ENCODE data around the gene TIMELESS.

DNA sequence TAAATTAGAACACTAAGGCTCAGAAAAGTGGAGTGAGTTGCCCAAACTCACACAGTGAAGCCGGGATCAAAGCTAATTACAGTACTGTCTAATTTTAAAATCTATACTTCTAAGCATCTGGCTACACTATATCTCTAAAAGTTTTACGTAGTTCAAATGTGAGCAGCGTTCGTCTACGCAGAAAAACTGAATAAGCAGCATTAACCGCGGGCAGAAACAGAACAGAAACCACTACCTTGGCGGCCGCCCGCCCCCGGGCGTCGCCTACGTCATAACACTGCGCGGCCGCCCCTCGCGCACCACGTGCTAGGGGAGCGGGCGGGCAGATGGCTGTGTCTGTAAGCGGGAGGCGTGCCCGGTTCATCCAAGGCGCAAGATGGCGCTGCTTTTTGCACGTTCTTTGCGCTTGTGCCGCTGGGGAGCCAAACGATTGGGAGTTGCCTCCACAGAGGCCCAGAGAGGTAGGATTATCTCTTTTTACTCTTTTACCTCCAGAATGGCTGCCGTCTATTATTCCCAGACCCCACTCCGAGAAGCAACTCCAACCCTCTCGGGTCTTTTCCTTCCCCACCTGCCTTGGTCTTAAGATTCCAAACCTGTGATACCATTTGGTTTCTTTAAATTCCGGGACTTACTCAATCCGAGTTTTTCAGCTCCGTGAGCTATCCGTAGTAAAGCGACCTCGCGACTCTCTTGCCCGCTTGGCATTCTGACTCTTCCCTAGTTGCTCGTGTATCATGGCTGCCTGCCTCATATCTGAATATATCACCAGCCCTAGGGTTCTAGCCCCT is 19.2 kb upstream of the TIMELESS start, which contains the start of gene SPRYD4:
- no peak for TF ChIP-seq SREBF2 (IDR thresholded peaks at IDR 0.05)
- TF ChIP-seq RAD21 (conservative IDR thresholded peaks at IDR 0.05 in 1 of 2, IDR thresholded peaks at IDR 0.05 in 1 of 2): 0 out of 5 replicates have a peak, but pooled peaks of 1 of the 2 experiments have one; percentile 19
- no peak for TF ChIP-seq MAZ (IDR thresholded peaks at IDR 0.05; ENCODE audit: borderline replicate concordance, low read depth, low read length)
- peak; percentile 92 for TF ChIP-seq POLR2A (IDR thresholded peaks at IDR 0.05; ENCODE audit: low read length)
- TF ChIP-seq CTCF (IDR thresholded peaks at IDR 0.05): peak; percentile 55
- TF ChIP-seq, protein P1, sequence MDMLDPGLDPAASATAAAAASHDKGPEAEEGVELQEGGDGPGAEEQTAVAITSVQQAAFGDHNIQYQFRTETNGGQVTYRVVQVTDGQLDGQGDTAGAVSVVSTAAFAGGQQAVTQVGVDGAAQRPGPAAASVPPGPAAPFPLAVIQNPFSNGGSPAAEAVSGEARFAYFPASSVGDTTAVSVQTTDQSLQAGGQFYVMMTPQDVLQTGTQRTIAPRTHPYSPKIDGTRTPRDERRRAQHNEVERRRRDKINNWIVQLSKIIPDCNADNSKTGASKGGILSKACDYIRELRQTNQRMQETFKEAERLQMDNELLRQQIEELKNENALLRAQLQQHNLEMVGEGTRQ (IDR thresholded peaks at IDR 0.05): peak; percentile 93
- TF ChIP-seq, protein P2, sequence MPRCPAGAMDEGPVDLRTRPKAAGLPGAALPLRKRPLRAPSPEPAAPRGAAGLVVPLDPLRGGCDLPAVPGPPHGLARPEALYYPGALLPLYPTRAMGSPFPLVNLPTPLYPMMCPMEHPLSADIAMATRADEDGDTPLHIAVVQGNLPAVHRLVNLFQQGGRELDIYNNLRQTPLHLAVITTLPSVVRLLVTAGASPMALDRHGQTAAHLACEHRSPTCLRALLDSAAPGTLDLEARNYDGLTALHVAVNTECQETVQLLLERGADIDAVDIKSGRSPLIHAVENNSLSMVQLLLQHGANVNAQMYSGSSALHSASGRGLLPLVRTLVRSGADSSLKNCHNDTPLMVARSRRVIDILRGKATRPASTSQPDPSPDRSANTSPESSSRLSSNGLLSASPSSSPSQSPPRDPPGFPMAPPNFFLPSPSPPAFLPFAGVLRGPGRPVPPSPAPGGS (IDR thresholded peaks at IDR 0.05): peak; percentile 93; the same call in 2 of the 3 replicates
- peak; percentile 76; the same call in 1 of the 2 replicates for TF ChIP-seq HDAC2 (IDR thresholded peaks at IDR 0.05)
- no peak for TF ChIP-seq EP300 (IDR thresholded peaks at IDR 0.05)

Data from A549 (cell line).